ENCODE results near the gene CAMK1G. TPM values are rescaled to one million over a fixed set of nuclear protein-coding genes. Genes with fewer than 3 reads are reported as not detected.

CAMK1G gene
- total and polyA plus RNA-seq, 2 donors (not counting 3 experiments of a cell fraction or from before 2014, with no cell fraction given): not detected

DNA sequence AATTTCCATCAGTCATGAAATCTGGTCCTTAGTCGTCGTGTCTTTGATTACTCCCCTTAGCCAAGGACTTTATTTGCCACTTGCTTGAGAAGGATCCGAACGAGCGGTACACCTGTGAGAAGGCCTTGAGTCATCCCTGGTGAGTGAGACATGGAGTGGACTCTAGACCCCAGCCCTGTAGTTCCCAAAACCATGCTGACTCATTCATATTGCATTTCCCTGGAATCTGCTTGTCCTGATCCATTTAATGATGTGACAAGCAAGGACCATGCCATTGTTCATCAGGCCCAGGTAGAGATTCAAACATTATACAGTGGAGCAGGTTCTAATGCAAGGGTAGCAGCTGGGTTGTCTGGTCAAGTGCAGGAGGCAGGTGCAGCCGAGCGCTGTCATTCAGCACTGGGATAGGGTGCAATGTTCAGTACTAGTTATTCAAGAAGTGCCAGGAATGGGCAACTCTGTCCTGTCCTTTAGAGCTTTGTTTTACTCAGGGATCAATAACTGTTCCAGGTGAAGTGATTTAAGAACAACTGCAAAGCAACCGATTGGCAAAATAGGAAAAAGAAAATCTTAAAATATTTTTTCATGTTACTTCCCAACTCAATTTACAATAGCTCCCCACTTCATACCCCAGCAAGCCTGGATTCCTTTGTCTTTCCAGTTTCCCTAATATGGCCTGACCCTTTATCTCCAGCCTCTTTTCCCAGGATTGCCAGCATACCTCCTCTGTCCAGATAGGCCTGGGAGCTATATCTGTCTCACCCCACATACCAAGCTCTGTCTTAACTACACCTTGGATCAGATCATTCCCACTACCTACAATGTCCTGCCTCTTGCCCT is 26.5 kb downstream of the CAMK1G start:
- ChIA-PET POLR2A (no interaction called here), CTCF (interaction anchor here (0.8 to 3.1 kb wide), 4 partner anchors 17 to 33 kb away, joined by 3 to 10 read pairs (median 8); no protein-coding TSS in a partner anchor)
- no peak for TF ChIP-seq JUN (IDR thresholded peaks at IDR 0.05; ENCODE audit: borderline replicate concordance, insufficient read depth, insufficient read length, low read depth)
- TF ChIP-seq, protein P1, sequence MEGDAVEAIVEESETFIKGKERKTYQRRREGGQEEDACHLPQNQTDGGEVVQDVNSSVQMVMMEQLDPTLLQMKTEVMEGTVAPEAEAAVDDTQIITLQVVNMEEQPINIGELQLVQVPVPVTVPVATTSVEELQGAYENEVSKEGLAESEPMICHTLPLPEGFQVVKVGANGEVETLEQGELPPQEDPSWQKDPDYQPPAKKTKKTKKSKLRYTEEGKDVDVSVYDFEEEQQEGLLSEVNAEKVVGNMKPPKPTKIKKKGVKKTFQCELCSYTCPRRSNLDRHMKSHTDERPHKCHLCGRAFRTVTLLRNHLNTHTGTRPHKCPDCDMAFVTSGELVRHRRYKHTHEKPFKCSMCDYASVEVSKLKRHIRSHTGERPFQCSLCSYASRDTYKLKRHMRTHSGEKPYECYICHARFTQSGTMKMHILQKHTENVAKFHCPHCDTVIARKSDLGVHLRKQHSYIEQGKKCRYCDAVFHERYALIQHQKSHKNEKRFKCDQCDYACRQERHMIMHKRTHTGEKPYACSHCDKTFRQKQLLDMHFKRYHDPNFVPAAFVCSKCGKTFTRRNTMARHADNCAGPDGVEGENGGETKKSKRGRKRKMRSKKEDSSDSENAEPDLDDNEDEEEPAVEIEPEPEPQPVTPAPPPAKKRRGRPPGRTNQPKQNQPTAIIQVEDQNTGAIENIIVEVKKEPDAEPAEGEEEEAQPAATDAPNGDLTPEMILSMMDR (IDR thresholded peaks at IDR 0.05; ENCODE audit: extremely low read depth in 1 of 2, insufficient read depth in 1 of 2, low read depth in 1 of 2, low read length in 2 of 2): no peak
- no peak for TF ChIP-seq EZH2 (IDR thresholded peaks at IDR 0.05; ENCODE audit: borderline replicate concordance, low read depth, low read length, severe bottlenecking)
- no peak for TF ChIP-seq POLR2AphosphoS5 (IDR thresholded peaks at IDR 0.05; ENCODE audit: insufficient read depth, low read depth, low read length)
- TF ChIP-seq, protein P2, sequence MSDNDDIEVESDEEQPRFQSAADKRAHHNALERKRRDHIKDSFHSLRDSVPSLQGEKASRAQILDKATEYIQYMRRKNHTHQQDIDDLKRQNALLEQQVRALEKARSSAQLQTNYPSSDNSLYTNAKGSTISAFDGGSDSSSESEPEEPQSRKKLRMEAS (IDR thresholded peaks at IDR 0.05; ENCODE audit: insufficient read depth, insufficient read length): no peak
- no peak for TF ChIP-seq GATA2 (IDR thresholded peaks at IDR 0.05; ENCODE audit: insufficient read depth, insufficient read length, low read depth, low read length)
- no peak for TF ChIP-seq FOS (IDR thresholded peaks at IDR 0.05; ENCODE audit: borderline replicate concordance, insufficient read depth, low read length)
- no peak for TF ChIP-seq POLR2A (IDR thresholded peaks at IDR 0.05; ENCODE audit: low read depth, low read length)
- TF ChIP-seq MYC (IDR thresholded peaks at IDR 0.05; ENCODE audit: low read depth, low read length): no peak
- H3K9ac ChIP-seq (replicated peaks; ENCODE audit: extremely low read depth, insufficient read depth, low read length): no peak overlapping the region
- H3K27ac ChIP-seq (ENCODE audit: insufficient read depth, low read depth, low read length): no peak overlapping the region
- dilution Hi-C loops (cut with MboI; ENCODE audit: extremely low pct_ligation_motif_present, low sequenced_read_pairs): no loop called here
- H3K4me1 ChIP-seq (ENCODE audit: control insufficient read depth, extremely low read depth, insufficient read depth, low read length): no peaks in the 10 kb centered on the region
- H3K27me3 ChIP-seq (ENCODE audit: control insufficient read depth in 2 of 2, insufficient read depth in 2 of 2, low read length in 2 of 2): peaks cover 0 to 3% of the 10 kb centered on the region in 2 experiments
- no peaks in the 10 kb centered on the region for H4K20me1 ChIP-seq (replicated peaks; ENCODE audit: control insufficient read depth, extremely low read depth, insufficient read depth, low read length)
- no peaks in the 10 kb centered on the region for H3K9me1 ChIP-seq (replicated peaks; ENCODE audit: control insufficient read depth, extremely low read depth, insufficient read depth, low read length)
- no peaks in the 10 kb centered on the region for H3K36me3 ChIP-seq (ENCODE audit: control insufficient read depth in 2 of 2, extremely low read depth in 1 of 2, insufficient read depth in 2 of 2, low read length in 2 of 2)
- no peaks in the 10 kb centered on the region for H3K79me2 ChIP-seq (ENCODE audit: control insufficient read depth, insufficient read depth, low read length)
- DNase-seq (ENCODE audit: low read depth, low spot score) (no peak), FAIRE-seq (no peak)
- no peak overlapping the region for H2AFZ ChIP-seq (ENCODE audit: low read depth, low read length)
- intact Hi-C loops (cut with micrococcal nuclease): no loop called here
- BruUV-seq (replicated peaks): no TSS peak
- no peak overlapping the region for H3K4me2 ChIP-seq (ENCODE audit: insufficient read depth, low read length)
- H3K9me3 ChIP-seq (replicated peaks; ENCODE audit: control insufficient read depth, insufficient read depth, low read length): no peaks in the 10 kb centered on the region
- no peak overlapping the region for H3K4me3 ChIP-seq (replicated peaks in 1 of 3; ENCODE audit: insufficient read depth in 1 of 3, low read depth in 1 of 3, low read length in 3 of 3)

Measured in endothelial cell of umbilical vein (primary cell).